GM13977 (cell line): Measurements from ENCODE around the gene CA5B.
A peak's percentile ranks its signal among the peaks of the same experiment; 100 is the strongest.

Source experiments
- DNase-seq: peaks from one replicate; pipeline ENCODE4 v3.0.0; 2012; ENCODE audit warnings: low spot score
- in situ Hi-C: fragments of 300-500 bp; cut with MboI; formaldehyde crosslinking; loops from one replicate; pipeline ENCODE4 v1.12.0; 2022; ENCODE audit warnings: low sequenced_read_pairs, low pct_unique_long_range_greater_than_20kb, mixed read lengths, inconsistent platforms; ENCODE audit not compliant: unreplicated experiment
- TF ChIP-seq, protein P1 (sequence below): IDR thresholded peaks from 2 replicates; pipeline ENCODE4 v1.5.1; 2012; ENCODE audit warnings: mild to moderate bottlenecking, control low read depth; ENCODE audit not compliant: insufficient read depth; ENCODE audit errors: extremely low read depth, missing control alignments

CA5B gene

DNA sequence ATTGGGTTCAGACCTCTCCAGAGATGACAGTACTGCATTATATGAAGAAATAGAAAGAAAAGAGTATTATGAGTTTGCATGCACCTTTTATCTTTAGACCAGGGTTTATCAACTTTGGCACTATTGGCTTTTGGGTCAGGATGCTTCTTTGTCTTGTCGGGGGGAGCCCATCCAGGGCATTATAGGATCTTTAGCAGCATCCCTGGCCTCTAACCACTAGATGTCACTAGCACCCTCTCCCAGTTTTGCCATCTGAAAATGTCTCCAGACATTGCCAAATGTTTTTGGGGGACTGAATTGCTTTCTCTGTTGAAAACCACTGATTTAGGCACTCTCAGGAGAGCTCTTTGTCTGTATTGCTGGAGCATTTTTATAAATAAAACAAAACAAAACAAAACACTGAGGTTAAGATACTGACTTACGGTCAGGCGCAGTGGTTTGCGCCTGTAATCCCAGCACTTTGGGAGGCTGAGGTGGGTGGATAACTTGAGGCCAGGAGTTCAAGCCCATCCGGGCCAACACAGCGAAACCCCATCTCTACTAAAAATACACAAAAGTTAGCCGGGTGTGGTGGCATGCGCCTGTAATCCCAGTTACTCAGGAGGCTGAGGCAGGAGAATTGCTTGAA, 23.6 kb downstream of the CA5B start:
- DNase-seq: peak; percentile 60
- TF ChIP-seq, protein P1, sequence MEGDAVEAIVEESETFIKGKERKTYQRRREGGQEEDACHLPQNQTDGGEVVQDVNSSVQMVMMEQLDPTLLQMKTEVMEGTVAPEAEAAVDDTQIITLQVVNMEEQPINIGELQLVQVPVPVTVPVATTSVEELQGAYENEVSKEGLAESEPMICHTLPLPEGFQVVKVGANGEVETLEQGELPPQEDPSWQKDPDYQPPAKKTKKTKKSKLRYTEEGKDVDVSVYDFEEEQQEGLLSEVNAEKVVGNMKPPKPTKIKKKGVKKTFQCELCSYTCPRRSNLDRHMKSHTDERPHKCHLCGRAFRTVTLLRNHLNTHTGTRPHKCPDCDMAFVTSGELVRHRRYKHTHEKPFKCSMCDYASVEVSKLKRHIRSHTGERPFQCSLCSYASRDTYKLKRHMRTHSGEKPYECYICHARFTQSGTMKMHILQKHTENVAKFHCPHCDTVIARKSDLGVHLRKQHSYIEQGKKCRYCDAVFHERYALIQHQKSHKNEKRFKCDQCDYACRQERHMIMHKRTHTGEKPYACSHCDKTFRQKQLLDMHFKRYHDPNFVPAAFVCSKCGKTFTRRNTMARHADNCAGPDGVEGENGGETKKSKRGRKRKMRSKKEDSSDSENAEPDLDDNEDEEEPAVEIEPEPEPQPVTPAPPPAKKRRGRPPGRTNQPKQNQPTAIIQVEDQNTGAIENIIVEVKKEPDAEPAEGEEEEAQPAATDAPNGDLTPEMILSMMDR: peak; percentile 76
- in situ Hi-C loops: no loop called here

- DNase-seq: no peak
- TF ChIP-seq, protein P1: no peak
- in situ Hi-C loops: no loop called here
Observed at GRCh38 chrX:15769300-15769954, 31.4 kb downstream of the CA5B start.

DNA sequence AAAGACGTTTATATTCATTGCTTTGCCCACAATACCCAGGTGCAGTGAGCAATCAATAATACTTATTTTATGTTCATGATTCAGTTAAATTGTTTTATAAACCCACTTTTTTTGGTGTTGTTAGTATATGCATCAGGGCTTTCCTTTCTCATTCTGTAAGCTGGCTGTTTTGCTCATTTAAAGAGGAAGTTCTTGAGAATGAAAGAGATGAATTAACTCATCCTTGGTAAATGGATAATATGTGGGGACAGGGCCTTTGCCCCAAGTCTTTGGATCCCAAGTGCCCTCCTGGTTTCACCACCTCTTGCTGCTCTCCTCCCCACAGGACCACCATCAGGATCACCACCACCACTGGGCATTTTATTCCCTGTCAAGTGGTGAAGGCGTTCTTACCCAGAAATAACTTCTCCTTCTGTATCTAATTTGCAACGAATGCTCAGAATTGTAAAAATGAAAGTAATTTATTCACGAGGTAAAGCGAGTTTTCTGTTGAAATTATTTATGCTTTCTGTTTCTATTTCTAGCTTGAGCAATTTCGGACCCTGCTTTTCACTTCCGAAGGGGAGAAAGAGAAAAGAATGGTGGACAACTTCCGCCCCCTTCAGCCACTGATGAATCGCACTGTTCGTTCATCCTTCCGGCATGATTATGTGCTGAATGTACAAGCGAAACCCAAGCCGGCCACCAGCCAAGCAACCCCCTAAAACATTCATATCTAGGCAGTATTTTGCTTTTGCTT, 44.1 kb downstream of the CA5B start:
- TF ChIP-seq, protein P1: no peak
- in situ Hi-C loops: no loop called here
- DNase-seq: peak; percentile 59

GRCh38 chrX:15785176-15785750, 47.2 kb downstream of the CA5B start:
- TF ChIP-seq, protein P1: no peak
- in situ Hi-C loops: no loop called here
- DNase-seq: no peak

- TF ChIP-seq, protein P1: no peak
- in situ Hi-C loops: no loop called here
- DNase-seq: no peak
Observed at GRCh38 chrX:15786915-15787314, 48.8 kb downstream of the CA5B start.

- TF ChIP-seq, protein P1: no peak
- DNase-seq: peak; percentile 92
- in situ Hi-C loops: no loop called here
Observed at GRCh38 chrX:15789979-15790768, 52.1 kb downstream of the CA5B start, which contains the start of gene ZRSR2. TSS of gene ZRSR2 (plus strand) at chrX:15790484. CDS start at chrX:15790496, 12 bp downstream.
